HK-2 (cell line): ENCODE results near the gene KLC1.

Experiments used
- DNase-seq: peaks from one replicate; pipeline ENCODE4 v3.0.0-alpha.2; 2018; ENCODE audit not compliant: unreplicated experiment

The KLC1 gene

GRCh38 chr14:103735815-103736545 lies 107.0 kb downstream of the KLC1 start:
- no peak for DNase-seq

- DNase-seq, result no peak
Measured at GRCh38 chr14:103736546-103737431, 107.8 kb downstream of the KLC1 start.

- no peak for DNase-seq
Measured at GRCh38 chr14:103737432-103738045, 108.5 kb downstream of the KLC1 start.

GRCh38 chr14:103738166-103738565 lies 109.2 kb downstream of the KLC1 start:
- DNase-seq, result no peak

- DNase-seq, result no peak
Measured at GRCh38 chr14:103738701-103739451, 109.9 kb downstream of the KLC1 start.

GRCh38 chr14:103739466-103739792 lies 110.4 kb downstream of the KLC1 start:
- no peak for DNase-seq

GRCh38 chr14:103739793-103740501 lies 110.9 kb downstream of the KLC1 start:
- DNase-seq, result no peak

GRCh38 chr14:103740991-103741689 lies 112.1 kb downstream of the KLC1 start:
- DNase-seq, result no peak

- DNase-seq, result no peak
Measured at GRCh38 chr14:103741876-103742275, 112.9 kb downstream of the KLC1 start.

GRCh38 chr14:103742499-103743255 lies 113.7 kb downstream of the KLC1 start:
- DNase-seq, result no peak

GRCh38 chr14:103743691-103744090 lies 114.7 kb downstream of the KLC1 start:
- no peak for DNase-seq

- no peak for DNase-seq
Measured at GRCh38 chr14:103744621-103745395, 115.8 kb downstream of the KLC1 start.

- no peak for DNase-seq
Measured at GRCh38 chr14:103745424-103745823, 116.4 kb downstream of the KLC1 start.

GRCh38 chr14:103746701-103747100 lies 117.7 kb downstream of the KLC1 start:
- DNase-seq, result peak; percentile 77

- no peak for DNase-seq
Measured at GRCh38 chr14:103748534-103748857, 119.5 kb downstream of the KLC1 start.

GRCh38 chr14:103749452-103749851 lies 120.4 kb downstream of the KLC1 start:
- no peak for DNase-seq

GRCh38 chr14:103749860-103750259 lies 120.8 kb downstream of the KLC1 start:
- DNase-seq, result no peak
